Fibroblast of lung (primary cell): Measurements from ENCODE around the gene FRMD4A. TPM values are rescaled to one million over a fixed set of nuclear protein-coding genes. Genes with fewer than 3 reads are reported as not detected.

Experiments used
- DNase-seq, 2 donors: peaks; one replicate each; pipeline versions ENCODE4 v3.0.0 to v3.0.0-alpha.2; 2010; ENCODE audit warnings: low read depth in 2 of 2
- H2AFZ ChIP-seq: 2 replicates; pipeline ENCODE4 v1.5.1; 2012; ENCODE audit warnings: low read length, control low read depth, inconsistent platforms
- H3K27ac ChIP-seq: 2 replicates; pipeline ENCODE4 v1.5.1; 2011; ENCODE audit warnings: low read length, control low read depth; ENCODE audit not compliant: insufficient read depth
- H3K27me3 ChIP-seq: 2 replicates; pipeline ENCODE4 v1.5.1; 2011; ENCODE audit warnings: mild to moderate bottlenecking, low read length; ENCODE audit not compliant: control insufficient read depth, insufficient read depth
- H3K36me3 ChIP-seq: 2 replicates; pipeline ENCODE4 v1.5.1; 2011; ENCODE audit warnings: low read length; ENCODE audit not compliant: control insufficient read depth, insufficient read depth
- H3K4me1 ChIP-seq: 2 replicates; pipeline ENCODE4 v1.5.1; 2011; ENCODE audit warnings: low read length; ENCODE audit not compliant: control insufficient read depth, insufficient read depth; ENCODE audit errors: extremely low read depth
- H3K4me2 ChIP-seq: 2 replicates; pipeline ENCODE4 v1.5.1; 2011; ENCODE audit warnings: low read length, control low read depth; ENCODE audit not compliant: insufficient read depth; ENCODE audit errors: extremely low read depth
- H3K4me3 ChIP-seq, 4 experiments: fragments of 200-600 bp in 1 of 4; sonication (generic) in 1 of 4; replicated peaks in 1 of 4; 2 replicates each; pipeline ENCODE4 v1.5.1; 2011 to 2016; ENCODE audit warnings: low read length in 4 of 4, low read depth in 3 of 4, mild to moderate bottlenecking in 3 of 4, control low read depth in 2 of 4, inconsistent platforms in 1 of 4, mixed read lengths in 1 of 4; ENCODE audit not compliant: insufficient read depth in 1 of 4; ENCODE audit errors: control extremely low read depth in 1 of 4
- H3K79me2 ChIP-seq: 2 replicates; pipeline ENCODE4 v1.5.1; 2012; ENCODE audit warnings: mild to moderate bottlenecking, low read length, inconsistent platforms; ENCODE audit not compliant: control insufficient read depth, insufficient read depth
- H3K9ac ChIP-seq: 2 replicates; pipeline ENCODE4 v1.5.1; 2011; ENCODE audit warnings: mild to moderate bottlenecking, low read length, control low read depth; ENCODE audit not compliant: insufficient read depth
- H3K9me3 ChIP-seq: 2 replicates; pipeline ENCODE4 v1.5.1; 2012; ENCODE audit warnings: low read depth, low read length; ENCODE audit not compliant: control insufficient read depth, insufficient read depth
- H4K20me1 ChIP-seq: 2 replicates; pipeline ENCODE4 v1.5.1; 2011; ENCODE audit warnings: low read length; ENCODE audit not compliant: control insufficient read depth, insufficient read depth; ENCODE audit errors: extremely low read depth
- CTCF ChIP-seq, 2 donors: IDR thresholded peaks in 1 of 2; conservative IDR thresholded peaks in 1 of 2; 1 replicate in 1 of 2; 2 replicates in 1 of 2; pipeline ENCODE4 v1.5.1; 2011 to 2012; ENCODE audit warnings: low read length in 2 of 2, control low read depth in 1 of 2, inconsistent platforms in 1 of 2, low read depth in 1 of 2, mild to moderate bottlenecking in 1 of 2
- EZH2 ChIP-seq: IDR thresholded peaks from 2 replicates; pipeline ENCODE4 v1.5.1; 2012; ENCODE audit warnings: low read length, control low read depth, mild to moderate bottlenecking; ENCODE audit errors: missing control alignments
- polyA plus RNA-seq, 2 donors: library from polyadenylated mRNA; depleted of rRNA in 1 of 2; stranded (reverse) in 1 of 2; unstranded in 1 of 2; fragments of >200 nt; gene quantifications; 2 replicates each; pipeline ENCODE4 v1.2.1, GENCODE V29; 2011 to 2012; ENCODE audit warnings: missing spikeins in 1 of 2
- total RNA-seq: library from RNA; depleted of rRNA; stranded (reverse); fragments of >200 nt; gene quantifications from 2 replicates; pipeline ENCODE4 v1.2.1, GENCODE V29; 2014

Gene FRMD4A
- total and polyA plus RNA-seq, 2 donors (not counting 1 experiment from before 2014, with no cell fraction given) = 26.9 to 63.6 TPM

GRCh38 chr10:14340051-14340744 lies 9.5 kb upstream of the FRMD4A start:
- DNase-seq = no peak
- H2AFZ ChIP-seq = no peak overlapping the region
- no peak overlapping the region for H3K9ac ChIP-seq
- TF ChIP-seq EZH2 (no peak), CTCF (conservative IDR thresholded peaks at IDR 0.05 in 1 of 2, IDR thresholded peaks at IDR 0.05 in 1 of 2; ENCODE audit: low read depth in 1 of 2, low read length in 2 of 2) (no peak)
- H3K9me3 ChIP-seq = no peaks in the 10 kb centered on the region
- no peak overlapping the region for H3K4me2 ChIP-seq
- no peaks in the 10 kb centered on the region for H3K79me2 ChIP-seq
- no peaks in the 10 kb centered on the region for H3K4me1 ChIP-seq
- no peak overlapping the region for H3K27ac ChIP-seq
- no peaks in the 10 kb centered on the region for H3K36me3 ChIP-seq
- H3K4me3 ChIP-seq = no peak overlapping the region
- peaks cover 4% of the 10 kb centered on the region for H3K27me3 ChIP-seq
- H4K20me1 ChIP-seq = no peaks in the 10 kb centered on the region

- H3K4me1 ChIP-seq = no peaks in the 10 kb centered on the region
- TF ChIP-seq EZH2 = no peak
- no peak for TF ChIP-seq CTCF (conservative IDR thresholded peaks at IDR 0.05 in 1 of 2, IDR thresholded peaks at IDR 0.05 in 1 of 2; ENCODE audit: low read depth in 1 of 2, low read length in 2 of 2)
- H3K4me3 ChIP-seq = no peak overlapping the region
- no peaks in the 10 kb centered on the region for H4K20me1 ChIP-seq
- H3K9ac ChIP-seq = no peak overlapping the region
- peaks cover 12% of the 10 kb centered on the region for H3K27me3 ChIP-seq
- DNase-seq = no peak
- no peaks in the 10 kb centered on the region for H3K36me3 ChIP-seq
- H2AFZ ChIP-seq = no peak overlapping the region
- H3K9me3 ChIP-seq = no peaks in the 10 kb centered on the region
- no peak overlapping the region for H3K27ac ChIP-seq
- no peaks in the 10 kb centered on the region for H3K79me2 ChIP-seq
- H3K4me2 ChIP-seq = no peak overlapping the region
These were observed 6.0 kb upstream of the FRMD4A start for GRCh38 chr10:14336736-14337135.

- H3K36me3 ChIP-seq = no peaks in the 10 kb centered on the region
- H3K9me3 ChIP-seq = no peaks in the 10 kb centered on the region
- no peaks in the 10 kb centered on the region for H4K20me1 ChIP-seq
- H3K27me3 ChIP-seq = peaks cover 9% of the 10 kb centered on the region
- H3K27ac ChIP-seq = no peak overlapping the region
- H3K4me1 ChIP-seq = no peaks in the 10 kb centered on the region
- H3K79me2 ChIP-seq = no peaks in the 10 kb centered on the region
- TF ChIP-seq CTCF (conservative IDR thresholded peaks at IDR 0.05 in 1 of 2, IDR thresholded peaks at IDR 0.05 in 1 of 2; ENCODE audit: low read depth in 1 of 2, low read length in 2 of 2) = no peak
- no peak for TF ChIP-seq EZH2
- H3K4me2 ChIP-seq = no peak overlapping the region
- no peak for DNase-seq
- H3K9ac ChIP-seq = no peak overlapping the region
- no peak overlapping the region for H3K4me3 ChIP-seq
- no peak overlapping the region for H2AFZ ChIP-seq
These were observed 4.0 kb upstream of the FRMD4A start for GRCh38 chr10:14334771-14335170.
